ENCODE results near the gene ATF6. TPM values are rescaled to one million over a fixed set of nuclear protein-coding genes. Genes with fewer than 3 reads are reported as not detected.

The ATF6 gene
- total RNA-seq, 1 experiment from 2014 or later: 20.9 TPM

DNA sequence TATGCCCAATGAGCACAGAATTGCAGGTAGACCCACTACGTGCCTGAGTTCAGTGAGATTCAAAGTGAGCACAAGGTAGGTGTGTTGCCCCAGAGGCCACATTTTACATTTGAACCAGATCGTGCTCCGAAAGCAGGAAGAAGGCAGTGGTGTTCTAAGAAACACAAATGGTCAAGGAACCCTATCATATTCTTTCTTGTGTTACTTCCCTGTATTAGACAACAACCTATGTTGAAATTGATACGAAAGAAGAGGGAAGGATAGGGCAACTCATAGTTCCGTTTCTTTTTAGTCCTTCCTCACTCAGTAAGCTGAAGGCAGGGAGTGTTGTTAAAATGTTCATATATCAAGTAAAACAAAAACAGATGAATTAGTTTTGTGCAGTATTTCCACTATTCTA is 223.7 kb downstream of the ATF6 start:
- Histone ChIP-seq H3K79me2 (ENCODE audit: insufficient read depth, low read length) (no peaks in the 10 kb centered on the region), H3K36me3 (ENCODE audit: control insufficient read depth in 1 of 2, insufficient read depth in 2 of 2, low read length in 2 of 2) (no peaks in the 10 kb centered on the region), H4K20me1 (ENCODE audit: insufficient read depth) (no peaks in the 10 kb centered on the region), H3K9me2 (ENCODE audit: insufficient read depth) (no peaks in the 10 kb centered on the region), H2AFZ (ENCODE audit: low read depth, low read length, poor library complexity, severe bottlenecking) (no peak overlapping the region), H3K4me3 (replicated peaks in 1 of 2; ENCODE audit: low read depth in 1 of 2, low read length in 2 of 2) (no peak overlapping the region), H3K27me3 (ENCODE audit: insufficient read depth, low read length) (no peaks in the 10 kb centered on the region), H3K9ac (ENCODE audit: low read length) (no peak overlapping the region), H3K4me2 (ENCODE audit: low read length) (no peak overlapping the region), H3K4me1 (ENCODE audit: control insufficient read depth in 1 of 2, insufficient read depth in 2 of 2, low read length in 2 of 2) (no peaks in the 10 kb centered on the region), H3K27ac (ENCODE audit: low read depth, low read length) (no peak overlapping the region), H3K9me3 (ENCODE audit: control insufficient read depth in 1 of 2, insufficient read depth in 1 of 2, low read depth in 1 of 2, low read length in 2 of 2) (peaks cover 0 to 8% of the 10 kb centered on the region in 2 experiments; a peak in 2 of 4 replicates)
- intact Hi-C loops (cut with micrococcal nuclease): no loop called here
- ChIA-PET POLR2A (no interaction called here), CTCF (no interaction called here), RAD21 (ENCODE audit: low non-redundant PET in 1 of 2, low total read pairs in 2 of 2, uncharacterized antibody in 2 of 2, unreplicated experiment in 2 of 2) (no interaction called here)
- TF ChIP-seq ELF1 (IDR thresholded peaks at IDR 0.05; ENCODE audit: borderline replicate concordance, low read depth): no peak
- no peak for TF ChIP-seq SP1 (IDR thresholded peaks at IDR 0.05; ENCODE audit: low read depth)
- no peak for TF ChIP-seq JUND (IDR thresholded peaks at IDR 0.05)
- BruUV-seq (replicated peaks): no TSS peak
- DNase-seq (ENCODE audit: low read depth, low spot score) (no peak), ATAC-seq (no peak)

DNA sequence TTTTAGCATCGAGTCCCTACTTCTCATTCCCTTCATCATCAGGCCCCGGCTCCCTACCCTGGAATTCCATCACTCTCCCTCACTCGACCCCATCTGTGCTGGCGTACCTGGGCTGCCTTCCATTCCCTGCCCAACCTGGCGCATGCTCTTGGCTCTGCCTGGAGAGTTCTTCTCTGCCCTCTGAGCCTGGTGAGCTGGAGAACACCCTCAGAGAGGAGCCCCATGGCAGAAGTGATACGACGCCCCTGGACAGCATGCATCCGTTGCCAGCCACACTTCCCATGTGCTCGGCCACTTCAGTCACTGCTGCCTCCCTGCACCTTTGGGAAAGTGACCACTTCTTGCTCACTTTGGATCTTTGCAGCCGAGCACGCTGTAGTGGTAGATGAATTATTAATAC is 227.5 kb downstream of the ATF6 start:
- Histone ChIP-seq H3K9me3 (ENCODE audit: control insufficient read depth in 1 of 2, insufficient read depth in 1 of 2, low read depth in 1 of 2, low read length in 2 of 2) (no peaks in the 10 kb centered on the region), H3K9me2 (ENCODE audit: insufficient read depth) (no peaks in the 10 kb centered on the region), H3K4me3 (replicated peaks in 1 of 2; ENCODE audit: low read depth in 1 of 2, low read length in 2 of 2) (no peak overlapping the region), H3K27me3 (ENCODE audit: insufficient read depth, low read length) (no peaks in the 10 kb centered on the region), H3K9ac (ENCODE audit: low read length) (no peak overlapping the region), H4K20me1 (ENCODE audit: insufficient read depth) (no peaks in the 10 kb centered on the region), H3K36me3 (ENCODE audit: control insufficient read depth in 1 of 2, insufficient read depth in 2 of 2, low read length in 2 of 2) (no peaks in the 10 kb centered on the region), H3K79me2 (ENCODE audit: insufficient read depth, low read length) (no peaks in the 10 kb centered on the region), H3K4me1 (ENCODE audit: control insufficient read depth in 1 of 2, insufficient read depth in 2 of 2, low read length in 2 of 2) (no peaks in the 10 kb centered on the region), H3K27ac (ENCODE audit: low read depth, low read length) (no peak overlapping the region), H2AFZ (ENCODE audit: low read depth, low read length, poor library complexity, severe bottlenecking) (no peak overlapping the region), H3K4me2 (ENCODE audit: low read length) (no peak overlapping the region)
- ChIA-PET CTCF (no interaction called here), RAD21 (ENCODE audit: low non-redundant PET in 1 of 2, low total read pairs in 2 of 2, uncharacterized antibody in 2 of 2, unreplicated experiment in 2 of 2) (no interaction called here), POLR2A (no interaction called here)
- TF ChIP-seq, protein P1, sequence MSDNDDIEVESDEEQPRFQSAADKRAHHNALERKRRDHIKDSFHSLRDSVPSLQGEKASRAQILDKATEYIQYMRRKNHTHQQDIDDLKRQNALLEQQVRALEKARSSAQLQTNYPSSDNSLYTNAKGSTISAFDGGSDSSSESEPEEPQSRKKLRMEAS (IDR thresholded peaks at IDR 0.05): no peak
- TF ChIP-seq, protein P2, sequence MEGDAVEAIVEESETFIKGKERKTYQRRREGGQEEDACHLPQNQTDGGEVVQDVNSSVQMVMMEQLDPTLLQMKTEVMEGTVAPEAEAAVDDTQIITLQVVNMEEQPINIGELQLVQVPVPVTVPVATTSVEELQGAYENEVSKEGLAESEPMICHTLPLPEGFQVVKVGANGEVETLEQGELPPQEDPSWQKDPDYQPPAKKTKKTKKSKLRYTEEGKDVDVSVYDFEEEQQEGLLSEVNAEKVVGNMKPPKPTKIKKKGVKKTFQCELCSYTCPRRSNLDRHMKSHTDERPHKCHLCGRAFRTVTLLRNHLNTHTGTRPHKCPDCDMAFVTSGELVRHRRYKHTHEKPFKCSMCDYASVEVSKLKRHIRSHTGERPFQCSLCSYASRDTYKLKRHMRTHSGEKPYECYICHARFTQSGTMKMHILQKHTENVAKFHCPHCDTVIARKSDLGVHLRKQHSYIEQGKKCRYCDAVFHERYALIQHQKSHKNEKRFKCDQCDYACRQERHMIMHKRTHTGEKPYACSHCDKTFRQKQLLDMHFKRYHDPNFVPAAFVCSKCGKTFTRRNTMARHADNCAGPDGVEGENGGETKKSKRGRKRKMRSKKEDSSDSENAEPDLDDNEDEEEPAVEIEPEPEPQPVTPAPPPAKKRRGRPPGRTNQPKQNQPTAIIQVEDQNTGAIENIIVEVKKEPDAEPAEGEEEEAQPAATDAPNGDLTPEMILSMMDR (IDR thresholded peaks at IDR 0.05 in 2 of 3, conservative IDR thresholded peaks at IDR 0.05 in 1 of 3; ENCODE audit: borderline replicate concordance in 1 of 3, insufficient read depth in 1 of 3, low read depth in 2 of 3, low read length in 2 of 3): no peak
- TF ChIP-seq SP1 (IDR thresholded peaks at IDR 0.05; ENCODE audit: low read depth): no peak
- no peak for TF ChIP-seq CEBPB (IDR thresholded peaks at IDR 0.05; ENCODE audit: low read depth)
- TF ChIP-seq, protein P3, sequence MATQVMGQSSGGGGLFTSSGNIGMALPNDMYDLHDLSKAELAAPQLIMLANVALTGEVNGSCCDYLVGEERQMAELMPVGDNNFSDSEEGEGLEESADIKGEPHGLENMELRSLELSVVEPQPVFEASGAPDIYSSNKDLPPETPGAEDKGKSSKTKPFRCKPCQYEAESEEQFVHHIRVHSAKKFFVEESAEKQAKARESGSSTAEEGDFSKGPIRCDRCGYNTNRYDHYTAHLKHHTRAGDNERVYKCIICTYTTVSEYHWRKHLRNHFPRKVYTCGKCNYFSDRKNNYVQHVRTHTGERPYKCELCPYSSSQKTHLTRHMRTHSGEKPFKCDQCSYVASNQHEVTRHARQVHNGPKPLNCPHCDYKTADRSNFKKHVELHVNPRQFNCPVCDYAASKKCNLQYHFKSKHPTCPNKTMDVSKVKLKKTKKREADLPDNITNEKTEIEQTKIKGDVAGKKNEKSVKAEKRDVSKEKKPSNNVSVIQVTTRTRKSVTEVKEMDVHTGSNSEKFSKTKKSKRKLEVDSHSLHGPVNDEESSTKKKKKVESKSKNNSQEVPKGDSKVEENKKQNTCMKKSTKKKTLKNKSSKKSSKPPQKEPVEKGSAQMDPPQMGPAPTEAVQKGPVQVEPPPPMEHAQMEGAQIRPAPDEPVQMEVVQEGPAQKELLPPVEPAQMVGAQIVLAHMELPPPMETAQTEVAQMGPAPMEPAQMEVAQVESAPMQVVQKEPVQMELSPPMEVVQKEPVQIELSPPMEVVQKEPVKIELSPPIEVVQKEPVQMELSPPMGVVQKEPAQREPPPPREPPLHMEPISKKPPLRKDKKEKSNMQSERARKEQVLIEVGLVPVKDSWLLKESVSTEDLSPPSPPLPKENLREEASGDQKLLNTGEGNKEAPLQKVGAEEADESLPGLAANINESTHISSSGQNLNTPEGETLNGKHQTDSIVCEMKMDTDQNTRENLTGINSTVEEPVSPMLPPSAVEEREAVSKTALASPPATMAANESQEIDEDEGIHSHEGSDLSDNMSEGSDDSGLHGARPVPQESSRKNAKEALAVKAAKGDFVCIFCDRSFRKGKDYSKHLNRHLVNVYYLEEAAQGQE (IDR thresholded peaks at IDR 0.05; ENCODE audit: low read depth): no peak
- no peak for TF ChIP-seq YY1 (IDR thresholded peaks at IDR 0.05; ENCODE audit: extremely low read depth, insufficient replicate concordance, low read depth, low read length)
- TF ChIP-seq, protein P4, sequence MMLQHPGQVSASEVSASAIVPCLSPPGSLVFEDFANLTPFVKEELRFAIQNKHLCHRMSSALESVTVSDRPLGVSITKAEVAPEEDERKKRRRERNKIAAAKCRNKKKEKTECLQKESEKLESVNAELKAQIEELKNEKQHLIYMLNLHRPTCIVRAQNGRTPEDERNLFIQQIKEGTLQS (IDR thresholded peaks at IDR 0.05): no peak
- DNase-seq (ENCODE audit: low read depth, low spot score) (no peak), ATAC-seq (no peak)
- no TSS peak for BruUV-seq (replicated peaks)
- intact Hi-C loops (cut with micrococcal nuclease): no loop called here

Data from HCT116 (cell line).